ENCODE results near the gene CATSPER1. TPM values are rescaled to one million over a fixed set of nuclear protein-coding genes. Genes with fewer than 3 reads are reported as not detected.

Gene CATSPER1
- total and polyA plus RNA-seq, 8 donors: 0.24 to 2.6 (median 1.2) TPM; not detected in 5

DNA sequence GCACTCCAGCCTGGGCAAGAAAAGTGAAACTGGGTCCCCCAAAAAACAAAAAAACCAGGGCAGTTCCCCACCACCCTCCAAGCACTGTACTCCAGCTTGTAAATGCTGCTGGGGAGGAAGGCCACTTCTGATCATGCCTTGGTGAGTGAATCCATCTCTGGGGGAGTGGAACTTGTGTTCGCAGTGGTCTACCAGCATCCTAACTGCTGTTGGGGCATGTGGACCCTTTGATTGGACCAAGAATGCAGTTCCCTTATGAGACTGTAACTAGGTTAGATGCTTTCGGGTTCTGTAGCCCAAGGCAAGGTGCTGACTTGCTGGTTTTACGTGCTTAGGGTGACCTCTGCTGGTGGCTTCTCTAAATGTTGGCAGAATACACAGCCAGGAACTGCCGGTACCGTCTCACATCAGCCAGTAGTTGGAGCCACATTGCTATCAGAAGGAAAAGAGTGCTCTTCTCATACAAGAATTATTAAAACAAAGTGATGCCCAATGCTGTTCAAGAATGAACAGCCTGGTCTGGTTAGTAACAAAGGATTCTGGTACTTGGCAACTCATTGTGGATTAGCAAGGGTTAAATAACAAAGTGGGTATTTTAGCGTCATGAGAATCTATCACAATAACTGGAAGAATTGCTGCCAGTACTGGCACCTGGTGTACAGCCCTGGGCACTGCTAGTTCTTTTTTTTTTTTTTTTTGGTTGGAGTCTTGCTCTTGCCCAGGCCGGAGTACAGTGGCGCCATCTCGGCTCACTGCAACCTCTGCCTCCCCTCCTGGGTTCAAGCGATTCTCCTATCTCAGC lies 37.3 kb downstream of the CATSPER1 start:
- intact Hi-C loops (cut with DNase I): loop anchor here in 1 of 2 donors (10.0 kb wide), 1 partner anchor 104 kb away; the partner anchor contains the start of gene FIBP
- DNase-seq (peak in 3 of 4 donors; percentile 88 to 95 (median 91)), ATAC-seq (peak; percentile 100)
- Histone ChIP-seq H3K27ac (peak overlapping the region in 1 of 2 donors; percentile 53), H3K4me3 (no peak overlapping the region), H3K27me3 (no peaks in the 10 kb centered on the region), H3K9me3 (no peaks in the 10 kb centered on the region), H3K36me3 (peaks cover 0 to 5% of the 10 kb centered on the region in 2 donors), H3K4me1 (peaks cover 0 to 6% of the 10 kb centered on the region in 2 donors)
- TF ChIP-seq, protein P1, sequence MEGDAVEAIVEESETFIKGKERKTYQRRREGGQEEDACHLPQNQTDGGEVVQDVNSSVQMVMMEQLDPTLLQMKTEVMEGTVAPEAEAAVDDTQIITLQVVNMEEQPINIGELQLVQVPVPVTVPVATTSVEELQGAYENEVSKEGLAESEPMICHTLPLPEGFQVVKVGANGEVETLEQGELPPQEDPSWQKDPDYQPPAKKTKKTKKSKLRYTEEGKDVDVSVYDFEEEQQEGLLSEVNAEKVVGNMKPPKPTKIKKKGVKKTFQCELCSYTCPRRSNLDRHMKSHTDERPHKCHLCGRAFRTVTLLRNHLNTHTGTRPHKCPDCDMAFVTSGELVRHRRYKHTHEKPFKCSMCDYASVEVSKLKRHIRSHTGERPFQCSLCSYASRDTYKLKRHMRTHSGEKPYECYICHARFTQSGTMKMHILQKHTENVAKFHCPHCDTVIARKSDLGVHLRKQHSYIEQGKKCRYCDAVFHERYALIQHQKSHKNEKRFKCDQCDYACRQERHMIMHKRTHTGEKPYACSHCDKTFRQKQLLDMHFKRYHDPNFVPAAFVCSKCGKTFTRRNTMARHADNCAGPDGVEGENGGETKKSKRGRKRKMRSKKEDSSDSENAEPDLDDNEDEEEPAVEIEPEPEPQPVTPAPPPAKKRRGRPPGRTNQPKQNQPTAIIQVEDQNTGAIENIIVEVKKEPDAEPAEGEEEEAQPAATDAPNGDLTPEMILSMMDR (IDR thresholded peaks at IDR 0.05): peak; percentile 81 to 93

DNA sequence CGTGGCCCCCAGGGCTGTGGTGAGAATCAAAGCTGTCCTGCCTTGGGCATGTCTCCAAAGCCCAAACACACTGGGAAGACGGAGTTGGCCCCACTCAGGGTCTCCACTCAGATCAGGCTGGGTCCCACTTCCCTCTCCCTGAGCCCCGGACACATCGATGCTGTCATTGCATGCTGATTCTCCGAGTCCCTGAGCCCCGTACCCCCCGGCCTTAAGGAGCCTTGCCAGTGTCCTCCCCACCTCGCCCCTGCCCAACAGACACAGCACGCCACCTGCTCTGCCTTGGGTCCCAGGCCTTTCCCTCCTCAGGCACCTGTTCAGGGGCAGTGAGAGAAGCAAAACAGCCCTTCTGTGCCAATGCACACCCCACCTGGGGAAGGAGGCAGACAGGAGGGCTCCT lies 38.9 kb downstream of the CATSPER1 start:
- intact Hi-C loops (cut with DNase I): loop anchor here in 1 of 2 donors (10.0 kb wide), 1 partner anchor 103 kb away; the partner anchor contains the start of gene FIBP
- Histone ChIP-seq H3K27me3 (no peaks in the 10 kb centered on the region), H3K4me1 (peaks cover 0 to 6% of the 10 kb centered on the region in 2 donors), H3K9me3 (no peaks in the 10 kb centered on the region), H3K4me3 (no peak overlapping the region), H3K36me3 (peaks cover 0 to 10% of the 10 kb centered on the region in 2 donors), H3K27ac (no peak overlapping the region)
- DNase-seq (no peak), ATAC-seq (no peak)
- TF ChIP-seq, protein P1 (IDR thresholded peaks at IDR 0.05): no peak

DNA sequence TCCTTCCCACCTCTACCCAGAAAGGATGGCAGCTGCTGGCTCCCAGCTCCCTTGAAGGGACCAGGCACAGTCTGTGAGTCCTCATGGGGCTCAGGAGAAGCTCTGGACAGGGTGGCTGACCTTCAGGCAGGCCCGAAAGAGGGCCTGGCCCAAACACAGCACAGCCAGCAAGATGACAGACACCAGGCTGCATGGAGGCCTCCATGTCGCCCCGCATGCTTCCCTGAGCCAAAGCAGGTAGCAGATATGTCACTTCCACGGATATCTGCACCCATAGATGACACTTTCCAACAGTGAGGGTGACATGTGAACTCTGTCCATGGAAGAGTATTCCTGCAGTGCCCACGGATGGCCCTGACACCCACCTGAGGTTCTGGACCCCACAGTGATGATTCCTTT lies 42.7 kb downstream of the CATSPER1 start:
- Histone ChIP-seq H3K4me1 (no peaks in the 10 kb centered on the region), H3K36me3 (peaks cover 0 to 22% of the 10 kb centered on the region in 2 donors), H3K27ac (no peak overlapping the region), H3K27me3 (no peaks in the 10 kb centered on the region), H3K4me3 (no peak overlapping the region), H3K9me3 (no peaks in the 10 kb centered on the region)
- no peak for ATAC-seq
- no peak for DNase-seq
- intact Hi-C loops (cut with DNase I): loop anchor here in 1 of 2 donors (10.0 kb wide), 1 partner anchor 99 kb away; the partner anchor contains the start of gene FIBP
- TF ChIP-seq, protein P1 (IDR thresholded peaks at IDR 0.05): no peak

DNA sequence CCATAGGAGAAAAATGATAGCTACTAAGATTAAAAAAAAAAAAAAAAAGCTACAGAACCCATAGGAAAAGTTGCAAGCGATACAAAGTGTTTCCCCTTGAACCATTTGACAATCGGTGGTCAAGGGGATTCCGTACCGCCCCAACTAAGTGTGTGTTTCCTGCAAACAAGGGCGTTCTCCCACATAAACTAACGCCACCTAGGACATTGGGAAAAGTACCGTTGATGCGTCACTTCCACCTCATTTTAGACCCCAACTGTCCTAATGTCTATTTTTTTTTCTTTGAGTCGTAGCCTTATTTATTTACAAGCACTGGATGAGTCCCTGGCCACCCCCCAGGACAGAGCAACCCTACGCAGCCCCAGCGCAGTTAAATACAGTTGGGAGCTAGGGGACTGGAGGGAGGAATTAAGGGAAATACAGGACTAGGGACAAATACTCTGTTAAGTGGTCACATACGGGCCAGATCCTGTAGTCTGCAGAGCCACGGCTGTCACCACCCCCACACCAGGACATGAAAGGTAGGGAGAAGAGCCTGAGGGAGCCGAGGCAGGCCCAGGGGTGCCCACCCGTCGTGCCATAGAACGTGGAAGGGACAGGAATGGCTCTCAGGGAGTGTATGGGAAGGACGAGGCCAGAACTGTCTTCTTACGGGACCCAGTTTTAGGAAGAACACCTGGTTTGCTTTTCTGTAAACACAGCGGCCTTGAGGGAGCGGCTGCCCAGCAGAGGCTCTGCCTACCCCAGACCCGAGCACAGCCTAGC lies 43.3 kb downstream of the CATSPER1 start:
- ATAC-seq: no peak
- Histone ChIP-seq H3K27ac (no peak overlapping the region), H3K27me3 (no peaks in the 10 kb centered on the region), H3K9me3 (no peaks in the 10 kb centered on the region), H3K4me1 (no peaks in the 10 kb centered on the region), H3K4me3 (no peak overlapping the region), H3K36me3 (peaks cover 0 to 28% of the 10 kb centered on the region in 2 donors)
- DNase-seq: no peak
- TF ChIP-seq, protein P1 (IDR thresholded peaks at IDR 0.05): no peak
- intact Hi-C loops (cut with DNase I): loop anchor here in 1 of 2 donors (10.0 kb wide), 1 partner anchor 98 kb away; the partner anchor contains the start of gene FIBP
